Measurements from ENCODE around the gene BET1.
"Not testable (repeated sequence)": the region's sequence is repeated elsewhere in the genome, so short reads cannot be mapped to it uniquely, and the experiment has no call there.

The BET1 gene, protein sequence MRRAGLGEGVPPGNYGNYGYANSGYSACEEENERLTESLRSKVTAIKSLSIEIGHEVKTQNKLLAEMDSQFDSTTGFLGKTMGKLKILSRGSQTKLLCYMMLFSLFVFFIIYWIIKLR

DNA sequence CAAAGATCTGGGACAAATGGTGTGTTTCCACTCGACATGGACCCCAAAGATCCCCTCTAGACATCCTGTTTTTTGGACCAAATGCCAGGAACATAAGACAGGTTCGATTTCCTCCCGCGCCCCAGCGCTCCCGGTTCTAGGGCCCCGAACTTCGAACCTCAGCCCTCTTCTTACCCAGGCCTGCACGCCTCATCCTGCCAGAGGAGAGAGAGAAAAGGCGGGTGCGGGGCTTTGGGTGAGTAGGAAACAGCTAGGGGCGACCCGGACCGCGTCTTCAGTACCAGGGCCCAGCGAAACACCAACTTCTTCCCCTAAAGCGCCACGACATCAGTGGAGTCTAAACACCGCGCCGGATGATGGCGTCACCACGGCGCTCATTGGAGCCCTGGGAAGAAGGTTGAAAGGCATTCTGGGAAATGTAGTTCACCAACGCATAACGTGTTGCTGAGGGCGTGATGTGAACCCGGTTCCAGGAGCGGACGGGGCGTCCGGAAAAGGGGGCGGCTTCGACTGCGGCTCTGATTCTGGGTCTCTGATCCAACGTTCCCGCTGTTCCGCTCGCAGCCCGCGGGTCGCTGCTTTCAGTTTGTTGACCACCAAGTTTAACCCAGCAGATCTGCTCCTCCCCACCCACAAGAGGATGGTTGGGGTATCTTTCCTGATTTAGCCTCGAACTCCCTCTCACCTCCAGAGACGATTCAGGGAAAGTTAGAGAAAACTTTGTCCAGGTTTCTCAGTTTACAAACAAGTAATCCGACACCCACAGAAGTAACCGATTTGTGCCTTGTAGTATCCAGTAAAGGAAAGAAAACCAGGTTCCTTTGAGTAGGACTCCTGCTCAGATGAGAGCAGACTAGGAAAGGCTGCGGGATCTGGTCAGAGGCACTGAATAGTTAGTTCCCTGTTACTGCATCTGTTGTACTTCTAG lies at the start of gene BET1:
Gene BET1 (minus strand): TSS at position 332 of the 928 bp plus-strand sequence. CDS start 139 bp downstream, at position 193.
- peak; percentile 88 to 91 for DNase-seq

DNA sequence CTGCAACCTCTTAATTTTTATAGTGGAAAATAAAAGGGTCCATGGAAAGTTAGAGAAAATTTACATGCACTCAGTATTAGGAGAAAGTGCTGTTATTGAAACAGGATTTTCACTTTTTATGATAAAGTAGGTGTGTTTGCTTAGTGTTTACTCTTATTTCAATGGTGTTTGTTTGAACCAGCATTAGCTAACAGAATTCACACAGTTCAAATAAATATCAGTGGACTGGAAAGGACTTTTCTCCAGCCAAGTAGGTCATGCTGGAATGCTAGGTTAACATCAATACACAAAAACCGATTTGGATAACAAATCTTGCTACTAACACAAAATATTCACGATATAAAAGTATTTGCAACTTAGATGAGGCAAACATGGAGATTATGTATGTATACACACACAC lies 49.4 kb upstream of the BET1 start:
- DNase-seq, result no peak

DNA sequence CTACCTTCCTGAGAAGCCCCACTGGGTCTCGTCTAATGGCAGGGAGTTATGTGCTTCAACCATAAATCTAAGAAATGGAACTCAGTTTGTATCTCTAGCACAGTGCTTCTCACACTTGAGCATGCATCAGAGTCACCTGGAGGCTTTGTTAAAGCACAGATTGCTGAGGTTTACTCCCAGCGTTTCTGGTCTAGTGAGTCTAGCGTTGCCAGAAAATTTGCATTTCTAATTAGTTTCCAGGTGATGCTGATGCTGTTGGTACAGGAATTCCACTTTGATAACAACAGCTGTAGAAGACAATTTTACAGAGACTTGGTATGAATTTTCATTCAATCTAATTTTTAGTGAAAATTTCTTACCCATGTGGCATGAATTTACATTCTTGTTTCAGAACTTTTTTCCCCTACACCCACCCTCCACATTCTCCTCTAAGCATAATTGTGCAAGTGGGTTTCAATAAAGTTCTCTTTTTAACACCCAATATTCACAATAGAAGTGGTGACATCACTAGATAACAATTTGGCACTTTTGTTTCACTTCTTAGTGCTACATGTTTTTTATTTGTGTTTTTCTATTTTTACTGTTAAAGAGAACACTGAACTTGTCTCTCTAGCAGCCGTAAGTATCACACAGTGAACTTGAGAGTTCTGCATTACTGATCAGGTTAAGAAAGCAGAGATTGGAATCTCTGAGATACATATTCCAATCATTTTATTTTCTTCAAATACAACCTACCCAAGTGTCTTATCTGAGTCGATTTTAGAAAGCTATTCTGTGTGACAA lies 48.4 kb upstream of the BET1 start:
- no peak for DNase-seq

DNA sequence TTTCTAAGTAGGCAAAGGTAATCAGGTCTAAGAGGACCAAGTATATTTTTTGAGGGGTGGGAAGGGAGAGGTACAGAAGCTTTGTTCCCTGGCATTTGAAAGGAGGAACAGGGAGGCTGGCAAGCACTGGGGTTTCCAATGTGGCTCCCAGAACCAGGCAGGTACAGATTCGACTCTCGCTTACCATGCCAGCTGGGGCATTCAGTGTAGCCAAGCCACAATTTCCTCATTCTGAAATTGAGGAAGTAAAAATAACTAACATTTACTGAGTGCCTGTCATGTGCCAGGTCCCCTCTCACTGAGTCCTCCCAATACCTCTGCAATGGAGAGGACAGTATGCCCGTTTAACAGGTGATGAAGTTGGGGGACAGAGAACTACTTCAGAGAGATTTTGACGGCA lies 45.9 kb upstream of the BET1 start:
- no peak for DNase-seq

DNA sequence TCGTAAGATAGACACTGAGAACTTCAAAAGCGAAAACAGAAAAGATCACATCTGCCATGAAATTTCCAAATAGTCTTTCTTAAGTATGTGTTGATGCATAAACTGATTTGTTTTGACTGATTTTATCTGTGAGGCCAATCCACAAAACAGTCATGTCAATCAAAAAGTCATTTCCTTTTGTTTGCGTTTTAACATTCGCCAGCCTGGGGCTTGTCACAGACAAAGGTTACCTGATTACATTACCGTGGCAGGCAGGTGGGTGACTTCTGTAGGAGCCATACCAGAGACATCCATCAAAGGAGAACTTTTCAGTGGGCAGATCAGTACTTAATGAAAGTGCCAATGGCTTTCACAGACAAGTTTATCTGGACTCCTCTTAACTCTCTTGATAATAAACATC lies 45.5 kb upstream of the BET1 start:
- no peak for DNase-seq

DNA sequence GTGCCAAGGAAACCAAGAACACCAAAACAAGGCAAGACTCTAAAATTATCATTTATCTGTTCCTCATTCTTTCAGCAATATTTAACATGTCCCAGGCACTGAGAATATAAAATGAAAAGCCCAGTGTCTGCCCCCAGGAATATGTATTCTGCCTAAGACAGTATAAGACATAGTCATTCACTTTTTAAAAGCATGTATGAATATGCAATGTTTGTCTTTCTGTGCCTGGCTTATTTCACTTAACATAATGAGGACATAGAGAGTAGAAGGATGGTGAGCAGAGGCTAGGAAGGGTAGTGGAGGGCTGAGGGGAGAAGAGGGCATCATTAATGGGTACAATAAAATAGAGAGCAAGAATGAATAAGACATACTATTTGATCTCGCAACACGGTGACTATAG lies 44.6 kb upstream of the BET1 start:
- no peak for DNase-seq

DNA sequence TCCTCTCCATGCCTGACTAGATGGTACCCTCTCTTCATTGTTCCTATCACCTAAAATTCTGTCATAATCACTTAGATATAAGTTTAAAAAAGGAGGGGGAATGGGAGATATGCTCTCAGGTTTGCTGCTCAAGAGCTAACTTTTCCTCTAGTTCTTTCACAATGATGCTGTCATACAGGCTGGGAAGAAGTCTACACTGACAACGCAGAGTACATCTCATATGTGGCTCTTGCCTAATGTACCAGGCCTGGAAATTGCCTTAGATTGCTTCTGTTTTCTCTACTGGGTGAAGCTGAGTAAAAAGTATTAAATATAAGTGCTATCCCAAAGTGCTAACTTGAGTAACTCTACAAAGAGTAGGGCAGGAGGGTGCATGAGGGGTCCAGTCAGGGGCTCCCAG lies 43.8 kb upstream of the BET1 start:
- DNase-seq, result no peak

DNA sequence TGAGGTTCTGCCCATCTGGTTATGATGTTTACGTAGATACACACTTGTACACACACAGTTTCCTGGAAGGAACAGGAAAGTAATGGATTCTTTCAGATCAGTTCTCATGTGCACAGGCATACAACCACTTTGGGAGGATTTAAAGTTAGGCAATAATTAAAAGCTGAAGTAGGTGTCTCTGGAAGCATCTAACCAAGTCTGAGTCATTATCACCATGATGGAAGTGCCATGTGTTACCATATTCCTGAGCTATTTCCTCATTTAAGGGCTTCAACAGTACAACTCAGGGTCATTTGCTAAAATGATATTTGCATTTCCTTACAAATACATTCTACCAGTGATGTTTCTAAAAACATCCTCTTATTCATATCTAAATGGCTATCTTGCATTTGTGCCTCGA lies 41.4 kb upstream of the BET1 start:
- no peak for DNase-seq

DNA sequence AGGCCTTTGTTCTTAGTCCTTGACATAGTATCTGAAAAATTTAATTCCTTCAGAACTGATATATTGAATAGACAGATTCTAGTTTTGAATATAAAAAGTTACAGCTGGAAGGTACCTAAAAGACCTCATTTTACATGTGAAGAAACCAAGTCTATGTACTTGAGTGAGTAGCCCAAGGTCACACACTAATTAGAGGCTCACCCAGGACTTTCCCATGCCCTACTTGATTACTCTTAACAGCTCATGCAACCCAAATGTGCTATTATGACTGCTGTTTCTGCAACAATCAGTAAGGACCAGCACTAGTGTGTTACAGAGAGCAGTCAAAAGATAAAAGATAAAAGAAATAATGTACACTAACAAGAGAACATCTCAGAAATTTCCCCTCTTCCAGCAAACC lies 40.7 kb upstream of the BET1 start:
- DNase-seq, result no peak

DNA sequence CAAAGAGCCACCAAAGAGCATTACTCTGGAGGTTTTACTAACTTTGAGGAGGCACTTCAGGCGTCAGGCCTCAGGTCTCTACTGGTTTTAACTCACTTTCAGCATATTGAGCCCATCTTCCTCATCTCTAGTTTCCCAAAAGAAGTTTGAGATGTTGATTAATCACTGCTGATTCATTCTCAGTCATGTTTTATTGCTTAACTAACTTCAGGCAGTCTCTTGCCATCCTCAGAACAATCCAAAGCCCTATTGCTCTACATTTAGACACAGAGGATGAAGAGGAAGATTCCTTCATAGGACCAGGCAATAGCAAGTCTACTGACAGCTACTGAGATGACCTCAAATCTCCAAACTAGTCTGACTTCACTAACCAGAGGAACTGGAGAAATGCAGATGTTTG lies 39.1 kb upstream of the BET1 start:
- no peak for DNase-seq

DNA sequence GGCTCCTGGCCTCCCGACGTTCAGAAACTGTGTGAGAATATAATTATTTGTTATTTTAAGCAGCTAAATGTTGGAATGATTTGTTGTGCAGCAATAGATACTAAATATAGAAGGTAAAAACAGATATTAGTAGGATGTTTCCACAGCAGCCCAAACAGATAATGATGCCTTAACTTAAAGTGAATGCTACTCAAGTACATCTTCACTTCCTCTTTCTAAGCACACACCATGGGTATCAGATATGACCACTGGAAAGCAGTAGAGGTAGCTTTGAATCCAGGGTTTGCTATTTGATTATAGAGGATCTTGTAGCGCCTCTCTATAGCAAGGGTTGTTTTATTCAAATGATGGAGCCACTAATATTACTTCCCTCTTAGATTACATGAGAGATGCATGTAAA lies 38.2 kb upstream of the BET1 start:
- DNase-seq, result no peak

DNA sequence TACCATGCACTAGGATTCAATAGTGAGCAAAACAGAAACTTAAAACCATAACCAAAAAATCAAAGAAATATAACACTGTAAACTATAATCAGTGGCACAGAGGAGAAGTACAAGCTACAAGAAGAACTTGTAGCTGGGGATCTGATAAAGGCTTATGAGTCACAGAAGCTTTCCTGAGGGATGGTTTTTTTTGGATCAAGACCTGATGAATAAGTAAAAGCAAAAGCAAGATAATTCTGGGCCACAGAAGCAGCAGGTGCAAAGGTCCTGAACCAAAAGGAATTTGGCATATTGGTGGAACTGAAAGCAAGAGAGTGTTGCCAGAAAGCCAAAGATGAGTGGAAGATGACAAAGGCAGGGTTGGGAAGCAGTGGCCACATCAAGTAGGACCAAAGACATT lies 37.4 kb upstream of the BET1 start:
- no peak for DNase-seq

DNA sequence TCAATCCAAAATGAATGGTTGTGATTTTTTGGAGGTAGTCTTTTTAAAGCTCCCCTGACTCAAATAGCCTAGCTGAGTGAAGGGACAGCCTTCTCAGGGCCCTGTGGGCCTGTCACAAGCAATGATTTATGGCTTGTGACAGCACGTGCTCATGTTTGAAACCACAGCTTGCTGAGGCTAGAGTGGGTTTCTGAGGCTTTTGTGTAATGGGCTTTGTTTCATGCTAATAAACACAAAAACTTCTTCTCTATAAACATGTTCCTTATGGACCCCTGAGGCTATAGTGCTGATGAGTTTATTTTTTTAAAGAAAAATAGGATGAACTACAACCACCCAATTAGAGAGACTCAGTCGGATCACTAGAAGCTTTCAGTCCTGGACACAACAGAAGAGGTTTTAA lies 36.1 kb upstream of the BET1 start:
- DNase-seq, result no peak

DNA sequence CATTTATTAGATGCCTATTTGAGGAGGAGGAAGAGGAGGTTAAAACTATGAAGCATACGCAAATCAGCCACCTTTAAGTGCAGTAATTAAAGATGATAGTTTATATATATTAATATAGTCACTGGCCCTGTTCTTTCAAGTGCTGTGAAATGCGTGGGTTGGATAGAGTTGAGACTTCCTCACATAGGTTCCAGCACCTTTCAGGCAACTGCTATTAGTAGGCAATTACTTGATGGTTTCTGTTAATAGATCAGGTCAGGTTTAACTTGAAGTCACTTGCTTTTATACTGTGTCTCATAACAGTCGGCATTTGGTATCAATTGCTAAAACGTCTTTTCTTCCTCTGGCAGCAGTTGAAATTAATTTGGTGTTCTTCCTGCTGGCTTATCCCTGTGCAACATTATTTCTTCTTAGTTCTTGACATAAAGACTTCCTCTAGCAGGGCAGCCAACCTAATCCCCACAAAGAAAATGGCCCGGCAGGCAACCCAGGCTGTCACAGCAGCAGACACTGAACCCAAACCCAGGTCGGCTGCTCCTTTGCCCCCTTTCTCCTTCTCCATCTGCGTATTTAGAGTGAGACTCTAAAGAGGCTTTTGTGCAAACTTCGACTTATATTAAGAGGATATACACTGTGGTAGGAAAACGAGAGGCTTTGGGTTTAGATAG lies 35.3 kb upstream of the BET1 start:
- no peak for DNase-seq

DNA sequence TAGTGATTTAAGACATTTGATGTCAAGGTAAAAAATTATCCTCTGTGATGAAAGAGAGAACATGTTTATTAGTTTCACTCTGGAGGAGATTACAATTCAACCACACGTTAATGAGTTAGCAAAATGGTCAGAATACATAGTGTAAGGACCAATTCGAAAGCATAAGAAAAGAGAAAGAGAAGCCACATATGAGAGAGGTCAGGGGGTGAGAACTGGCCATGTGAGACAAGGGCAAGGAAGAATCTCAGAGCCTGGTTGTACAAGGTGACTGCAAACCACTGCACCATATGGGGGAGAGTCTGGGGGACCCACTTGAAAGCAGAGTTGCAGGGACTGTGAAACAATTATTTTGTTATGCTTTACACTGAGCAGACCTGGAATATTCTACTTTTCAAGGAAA lies 27.7 kb upstream of the BET1 start:
- no peak for DNase-seq

DNA sequence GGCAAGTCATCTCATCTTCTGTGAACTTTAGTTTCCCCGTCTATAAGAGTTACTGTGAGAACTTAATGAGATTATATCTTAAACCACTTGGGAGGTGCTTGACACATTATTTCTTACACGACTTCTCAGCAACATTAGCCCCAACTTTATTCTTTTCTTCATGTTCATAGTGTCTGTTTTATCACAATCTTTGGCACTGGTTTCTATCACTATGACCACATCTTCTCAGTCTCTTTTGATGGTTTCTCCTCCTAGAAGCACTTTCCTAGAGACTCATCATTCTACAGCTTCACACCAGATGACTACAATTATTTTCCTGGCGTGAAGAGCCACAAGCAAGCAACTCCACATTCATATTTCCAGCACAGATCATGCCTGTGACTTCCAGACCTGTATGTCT lies 26.5 kb upstream of the BET1 start:
- DNase-seq, result no peak

DNA sequence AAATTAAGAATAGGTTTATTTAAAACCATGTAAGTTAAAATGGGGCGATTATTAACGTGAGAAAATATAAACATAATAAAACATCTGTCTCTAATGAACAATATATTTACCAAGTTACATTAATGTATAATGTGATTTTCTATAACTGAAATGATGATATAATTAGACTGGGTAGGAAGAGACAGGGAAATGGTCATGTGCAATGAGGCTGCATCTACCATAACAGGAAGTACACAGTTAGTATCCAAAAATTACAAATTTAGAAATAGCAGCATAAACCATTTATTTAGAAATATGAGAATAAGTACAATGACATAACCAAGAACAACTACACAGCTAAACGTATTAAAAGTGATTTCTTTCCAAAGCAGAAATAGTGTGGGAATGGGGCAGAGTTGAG lies 25.8 kb upstream of the BET1 start:
- DNase-seq, result no peak

DNA sequence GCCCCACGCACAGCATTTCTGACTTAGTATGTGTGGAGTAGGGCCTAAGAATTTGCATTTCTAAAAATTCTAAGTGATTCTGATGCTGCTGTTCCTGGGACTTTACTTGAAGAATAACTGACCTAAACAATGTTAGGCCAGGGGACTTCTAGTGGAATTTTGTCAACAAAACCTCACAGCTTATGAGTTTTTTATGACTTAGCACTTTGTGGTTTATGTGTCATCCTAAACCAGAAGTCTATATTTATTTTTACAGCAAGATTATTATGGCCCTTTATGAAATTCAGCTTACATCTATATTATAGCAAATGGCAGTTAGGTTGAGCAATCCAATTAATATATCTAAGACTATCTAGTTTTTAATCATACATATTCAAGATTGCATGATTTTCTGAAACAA lies 24.6 kb upstream of the BET1 start:
- DNase-seq, result no peak

DNA sequence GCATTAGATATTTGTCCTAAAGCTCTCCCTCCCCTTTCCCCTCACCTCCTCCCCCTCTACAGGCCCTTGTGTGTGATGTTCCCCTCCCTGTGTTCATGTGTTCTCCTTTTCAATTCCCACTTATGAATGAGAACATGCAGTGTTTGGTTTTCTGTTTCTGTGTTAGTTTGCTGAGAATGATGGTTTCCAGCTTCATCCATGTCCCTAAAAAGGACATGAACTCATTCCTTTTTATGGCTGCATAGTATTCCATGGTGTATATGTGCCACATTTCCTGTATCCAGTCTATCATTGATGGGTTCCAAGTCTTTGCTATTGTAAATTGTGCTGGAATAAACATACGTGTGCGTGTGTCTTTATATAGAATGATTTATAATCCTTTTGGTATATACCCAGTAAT lies 22.5 kb upstream of the BET1 start:
- not testable (repeated sequence) for DNase-seq

DNA sequence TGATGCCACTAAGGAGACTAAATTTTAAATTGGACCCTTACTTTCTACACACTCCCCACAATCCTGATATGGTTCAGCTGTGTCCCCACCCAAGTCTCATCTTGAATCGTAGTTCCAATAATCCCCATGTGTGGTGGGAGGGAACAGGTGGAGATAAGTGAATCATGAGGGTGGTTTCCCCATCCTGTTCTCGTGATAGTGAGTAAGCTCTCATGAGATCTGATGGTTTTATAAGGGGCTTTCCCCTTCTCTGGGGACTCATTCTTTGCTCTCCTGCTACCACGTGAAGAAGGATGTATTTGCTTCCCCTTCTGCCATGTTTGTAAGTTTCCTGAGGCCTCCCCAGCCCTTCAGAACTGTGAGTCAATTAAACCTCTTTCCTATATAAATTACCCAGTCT lies 18.4 kb upstream of the BET1 start:
- no peak for DNase-seq

DNA sequence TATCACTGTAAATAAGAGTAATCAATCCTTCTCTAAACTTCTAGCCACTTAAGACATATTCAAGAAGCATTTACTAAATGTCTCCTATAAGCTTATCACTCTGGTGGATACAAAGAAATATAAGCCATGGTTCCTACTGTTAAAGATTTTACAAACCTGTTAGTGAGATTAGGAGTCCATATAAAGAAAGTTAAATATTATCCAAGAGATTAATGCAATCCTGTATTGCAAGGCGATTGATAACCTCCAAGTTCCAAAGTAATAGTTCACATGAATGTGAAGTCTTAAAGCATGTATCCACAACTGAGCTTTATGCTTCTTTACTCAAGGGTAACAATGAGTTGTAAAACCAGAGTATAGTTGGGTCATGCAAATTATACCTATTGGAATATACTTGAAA lies 12.6 kb upstream of the BET1 start:
- no peak for DNase-seq

DNA sequence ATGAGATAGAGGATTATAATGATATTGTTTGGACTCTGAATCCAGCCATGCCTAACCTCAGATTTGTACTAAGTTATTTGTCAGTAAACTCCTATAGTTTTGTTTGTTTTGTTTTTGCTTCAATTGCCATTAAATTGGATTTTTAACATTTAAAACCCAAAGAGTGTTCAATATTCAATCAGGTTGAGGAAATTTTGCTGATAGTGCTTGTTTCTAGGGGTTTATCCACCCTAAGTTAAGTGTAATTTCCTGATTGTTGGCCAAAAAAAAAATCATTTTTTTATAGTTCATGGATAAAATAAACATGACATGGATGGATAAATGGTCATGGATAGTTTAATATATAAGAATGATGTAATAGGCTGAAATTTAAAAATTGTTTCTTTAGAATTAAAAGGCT lies 11.4 kb upstream of the BET1 start:
- no peak for DNase-seq

DNA sequence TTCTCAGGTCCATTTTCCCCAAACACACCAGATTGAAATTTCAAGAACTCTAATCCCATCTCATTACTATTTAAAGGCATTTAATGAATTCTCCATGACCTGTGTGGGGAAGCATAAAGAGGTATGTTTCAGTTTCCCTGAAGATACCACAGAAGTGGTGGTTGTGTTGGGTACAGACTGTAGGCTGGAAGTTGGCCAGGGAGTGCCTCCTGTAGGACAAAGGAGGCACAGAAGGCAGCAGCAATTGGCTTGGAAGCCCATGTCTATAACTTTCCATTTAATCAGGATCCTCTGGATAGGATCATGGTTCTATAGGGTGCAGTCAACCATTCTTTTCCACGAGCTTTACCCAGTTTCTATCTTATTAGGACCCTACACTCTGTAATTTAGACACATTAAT lies 8.6 kb upstream of the BET1 start:
- DNase-seq, result no peak

All from activated CD4-positive, alpha-beta T cell treated with anti-CD3 and anti-CD28 coated beads for 4 hours (primary cell).